GM21717 (cell line): Measurements from ENCODE around the gene LMO7.
A peak's percentile ranks its signal among the peaks of the same experiment; 100 is the strongest.
"Not testable (repeated sequence)": the region's sequence is repeated elsewhere in the genome, so short reads cannot be mapped to it uniquely, and the experiment has no call there.

Experiments
- ATAC-seq: cut with Tn5 transposase; IDR thresholded peaks from one replicate; pipeline ENCODE4 v1.9.1; 2021; ENCODE audit warnings: mild to moderate bottlenecking, moderate library complexity; ENCODE audit not compliant: unreplicated experiment

Gene LMO7

GRCh38 chr13:75695908-75696307, 59.8 kb downstream of the LMO7 start:
- peak; percentile 63 for ATAC-seq

- no peak for ATAC-seq
Measured at GRCh38 chr13:75699062-75699461, 62.9 kb downstream of the LMO7 start.

GRCh38 chr13:75699717-75700116, 63.6 kb downstream of the LMO7 start:
- ATAC-seq, result not testable (repeated sequence)

GRCh38 chr13:75700552-75700951, 64.4 kb downstream of the LMO7 start:
- ATAC-seq, result no peak

- no peak for ATAC-seq
Measured at GRCh38 chr13:75702476-75702875, 66.3 kb downstream of the LMO7 start.

- ATAC-seq, result no peak
Measured at GRCh38 chr13:75703769-75704168, 67.6 kb downstream of the LMO7 start.

- no peak for ATAC-seq
Measured at GRCh38 chr13:75704194-75704926, 68.2 kb downstream of the LMO7 start.

GRCh38 chr13:75704927-75705288, 68.8 kb downstream of the LMO7 start:
- no peak for ATAC-seq

GRCh38 chr13:75705395-75705794, 69.3 kb downstream of the LMO7 start:
- ATAC-seq, result no peak

- ATAC-seq, result no peak
Measured at GRCh38 chr13:75705908-75706307, 69.8 kb downstream of the LMO7 start.

GRCh38 chr13:75713852-75714251, 77.7 kb downstream of the LMO7 start:
- ATAC-seq, result no peak

GRCh38 chr13:75715601-75716523, 79.7 kb downstream of the LMO7 start:
- ATAC-seq, result peak; percentile 94

- ATAC-seq, result no peak
Measured at GRCh38 chr13:75717525-75717924, 81.4 kb downstream of the LMO7 start.

GRCh38 chr13:75721307-75721706, 85.2 kb downstream of the LMO7 start:
- no peak for ATAC-seq

GRCh38 chr13:75723901-75724300, 87.8 kb downstream of the LMO7 start:
- no peak for ATAC-seq

- ATAC-seq, result no peak
Measured at GRCh38 chr13:75724752-75725517, 88.8 kb downstream of the LMO7 start.

GRCh38 chr13:75725736-75726135, 89.6 kb downstream of the LMO7 start:
- ATAC-seq, result no peak

GRCh38 chr13:75726306-75726705, 90.2 kb downstream of the LMO7 start:
- ATAC-seq, result no peak

GRCh38 chr13:75733113-75733512, 97.0 kb downstream of the LMO7 start:
- not testable (repeated sequence) for ATAC-seq

- no peak for ATAC-seq
Measured at GRCh38 chr13:75736173-75736572, 100.0 kb downstream of the LMO7 start.

GRCh38 chr13:75738841-75739240, 102.7 kb downstream of the LMO7 start:
- no peak for ATAC-seq
